HUES64 (cell line): ENCODE data around the gene ESRRA.

ENCODE experiments used
- H3K27ac ChIP-seq: 2 replicates; pipeline ENCODE4 v1.7.0; 2013; ENCODE audit warnings: low read depth, low read length, inconsistent platforms
- H3K27me3 ChIP-seq: 2 replicates; pipeline ENCODE4 v1.6.1; 2013; ENCODE audit warnings: mild to moderate bottlenecking, low read length; ENCODE audit not compliant: insufficient read depth
- H3K36me3 ChIP-seq: 2 replicates; pipeline ENCODE4 v1.6.1; 2013; ENCODE audit warnings: mild to moderate bottlenecking, low read length; ENCODE audit not compliant: insufficient read depth
- H3K4me1 ChIP-seq: 2 replicates; pipeline ENCODE4 v1.6.1; 2013; ENCODE audit warnings: mild to moderate bottlenecking, low read length, moderate library complexity; ENCODE audit not compliant: insufficient read depth
- H3K4me3 ChIP-seq: 2 replicates; pipeline ENCODE4 v1.5.1; 2013; ENCODE audit warnings: mild to moderate bottlenecking, low read length, moderate library complexity
- H3K9ac ChIP-seq: 2 replicates; pipeline ENCODE4 v1.6.1; 2013; ENCODE audit warnings: mild to moderate bottlenecking, low read depth, low read length
- H3K9me3 ChIP-seq: 2 replicates; pipeline ENCODE4 v1.6.1; 2013; ENCODE audit warnings: low read depth, low read length; ENCODE audit not compliant: insufficient read depth
- WGBS: fragments of 150-250, 120-280 bp; methylation state at CpG from one replicate; pipeline ENCODE4 v1.1.7; 2013; ENCODE audit warnings: missing lambda C conversion rate; 5-methylcytosine and 5-hydroxymethylcytosine counted together

ESRRA gene

DNA sequence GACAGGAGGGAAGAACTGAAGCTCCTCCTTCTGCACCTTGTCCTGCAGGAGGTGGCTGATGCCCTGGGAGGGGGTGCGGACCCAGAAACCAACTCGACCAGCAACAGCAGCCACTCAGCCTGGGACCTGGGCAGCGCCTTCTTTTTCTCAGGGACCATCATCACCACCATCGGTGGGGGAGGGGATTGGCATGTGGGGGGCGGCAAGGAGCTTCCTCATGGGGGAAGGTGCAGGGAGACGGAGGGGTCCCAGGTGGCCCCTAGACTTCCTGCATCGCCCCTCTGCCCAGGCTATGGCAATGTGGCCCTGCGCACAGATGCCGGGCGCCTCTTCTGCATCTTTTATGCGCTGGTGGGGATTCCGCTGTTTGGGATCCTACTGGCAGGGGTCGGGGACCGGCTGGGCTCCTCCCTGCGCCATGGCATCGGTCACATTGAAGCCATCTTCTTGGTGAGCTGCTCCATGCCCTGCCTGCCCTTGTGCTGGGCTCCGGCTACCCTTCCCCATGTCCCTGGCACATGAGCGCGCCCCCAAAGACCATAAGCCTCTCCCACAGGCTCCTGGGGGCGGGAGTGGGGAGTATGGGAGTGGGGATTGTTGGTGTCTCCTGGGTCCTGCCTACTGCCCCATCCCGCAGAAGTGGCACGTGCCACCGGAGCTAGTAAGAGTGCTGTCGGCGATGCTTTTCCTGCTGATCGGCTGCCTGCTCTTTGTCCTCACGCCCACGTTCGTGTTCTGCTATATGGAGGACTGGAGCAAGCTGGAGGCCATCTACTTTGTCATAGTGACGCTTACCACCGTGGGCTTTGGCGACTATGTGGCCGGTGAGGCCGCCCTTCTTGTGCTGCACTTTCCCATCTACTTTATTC lies 8.3 kb upstream of the ESRRA start:
- WGBS, result 49% methylated on average over 34 of the region's 34 CpGs
- H3K4me3 ChIP-seq, result no peak overlapping the region
- no peaks in the 10 kb centered on the region for H3K4me1 ChIP-seq
- no peak overlapping the region for H3K27ac ChIP-seq
- H3K27me3 ChIP-seq, result peaks cover 100% of the 10 kb centered on the region
- H3K36me3 ChIP-seq, result no peaks in the 10 kb centered on the region
- H3K9me3 ChIP-seq, result no peaks in the 10 kb centered on the region
- H3K9ac ChIP-seq, result no peak overlapping the region

GRCh38 chr11:64297699-64298358 lies 7.5 kb upstream of the ESRRA start:
- Histone ChIP-seq H3K27me3 (peaks cover 92% of the 10 kb centered on the region), H3K36me3 (no peaks in the 10 kb centered on the region), H3K4me3 (no peak overlapping the region), H3K9ac (no peak overlapping the region), H3K9me3 (no peaks in the 10 kb centered on the region), H3K4me1 (no peaks in the 10 kb centered on the region), H3K27ac (no peak overlapping the region)
- 81% methylated on average over 18 of the region's 18 CpGs for WGBS

- WGBS, result 6% methylated on average over 58 of the region's 60 CpGs
- H3K4me3 ChIP-seq, result peak overlapping the region; percentile 45; the same call in 1 of the 2 replicates
- no peak overlapping the region for H3K27ac ChIP-seq
- no peaks in the 10 kb centered on the region for H3K36me3 ChIP-seq
- H3K27me3 ChIP-seq, result peaks cover 78% of the 10 kb centered on the region
- no peaks in the 10 kb centered on the region for H3K9me3 ChIP-seq
- no peaks in the 10 kb centered on the region for H3K4me1 ChIP-seq
- no peak overlapping the region for H3K9ac ChIP-seq
These were observed 6.1 kb upstream of the ESRRA start for GRCh38 chr11:64298966-64299846.

GRCh38 chr11:64299847-64300648 lies 5.3 kb upstream of the ESRRA start, which contains the start of gene CATSPERZ:
CATSPERZ (plus strand) TSS chr11:64300358; CDS start chr11:64300411, 53 bp downstream.
- Histone ChIP-seq H3K27me3 (peaks cover 70% of the 10 kb centered on the region), H3K27ac (no peak within 1 kb of the TSS; the same call in 1 of the 2 replicates), H3K9ac (no peak within 1 kb of the TSS)

DNA sequence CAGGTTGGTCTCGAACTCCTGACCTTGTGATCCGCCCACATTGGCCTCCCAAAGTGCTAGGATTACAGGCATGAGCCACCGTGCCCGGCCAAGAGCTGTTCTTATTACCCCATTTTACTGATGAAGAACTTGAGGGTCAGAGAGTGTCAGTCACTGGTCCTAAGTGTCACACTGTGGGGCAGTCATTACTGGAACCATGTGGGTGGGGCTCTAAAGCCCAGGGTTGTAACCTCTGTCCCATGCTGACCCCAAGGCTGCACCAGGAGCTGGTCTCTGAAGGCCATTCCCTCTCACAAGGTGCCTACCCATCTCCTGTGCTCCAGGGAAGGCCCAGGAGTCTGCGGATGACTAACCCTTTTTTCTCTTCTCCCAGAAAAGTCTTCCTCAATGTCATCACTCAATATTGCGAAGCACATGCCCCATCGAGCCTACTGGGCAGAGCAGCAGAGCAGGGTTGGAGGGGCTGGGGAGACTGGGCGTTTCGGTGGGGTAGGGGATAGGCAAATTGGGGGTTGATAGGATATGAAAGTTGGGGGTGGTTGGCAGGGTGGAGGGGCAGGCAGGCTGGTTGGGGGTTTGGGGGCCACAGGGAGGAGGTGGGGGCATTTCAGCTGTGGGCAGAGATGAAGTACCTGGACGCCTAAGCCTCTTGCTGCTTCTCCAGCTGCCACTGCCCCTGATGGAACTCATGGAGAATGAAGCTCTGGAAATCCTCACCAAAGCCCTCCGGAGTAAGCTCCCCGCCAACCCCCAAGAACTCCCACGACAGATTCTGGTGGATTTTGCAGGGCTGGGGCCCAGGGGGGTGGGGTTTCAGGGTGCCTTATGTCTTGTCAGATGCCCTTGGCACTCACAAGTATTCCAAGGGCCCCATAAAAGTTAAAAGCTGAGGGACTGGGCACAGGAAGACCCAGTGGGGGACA lies 2.0 kb upstream of the ESRRA start:
- H3K36me3 ChIP-seq, result 0 out of 2 replicates have a peak, but pooled peaks cover 4% of the 10 kb centered on the region
- H3K9ac ChIP-seq, result no peak overlapping the region
- peaks cover 37% of the 10 kb centered on the region for H3K27me3 ChIP-seq
- no peaks in the 10 kb centered on the region for H3K9me3 ChIP-seq
- no peak overlapping the region; the same call in 1 of the 2 replicates for H3K27ac ChIP-seq
- H3K4me1 ChIP-seq, result peaks cover 7% of the 10 kb centered on the region; the same call in 1 of the 2 replicates
- no peak overlapping the region for H3K4me3 ChIP-seq
- WGBS, result 85% methylated on average over 13 of the region's 13 CpGs

More at GRCh38 chr11:64299847-64300648, 5.3 kb upstream of the ESRRA start, which contains the start of gene CATSPERZ:
- Histone ChIP-seq H3K9me3 (no peaks in the 10 kb centered on the region), H3K36me3 (no peaks in the 10 kb centered on the region), H3K4me1 (no peaks in the 10 kb centered on the region), H3K4me3 (peak within 1 kb of the TSS; percentile 45)
- WGBS, result 10% methylated on average over 54 of the region's 54 CpGs

DNA sequence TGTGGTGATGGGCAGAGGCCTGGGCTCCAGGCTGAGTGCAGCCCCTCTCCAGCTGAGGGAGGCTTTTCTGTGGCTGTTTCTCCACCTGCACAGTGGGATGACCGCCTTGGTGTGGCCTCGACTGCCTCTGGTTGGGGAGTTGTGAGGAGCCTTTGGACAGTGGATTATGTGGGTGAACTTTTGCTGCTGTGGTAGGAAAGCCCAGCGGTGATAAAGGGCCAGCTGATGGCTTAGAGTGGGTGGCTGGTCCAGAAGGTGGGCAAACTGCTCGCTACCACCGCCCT lies 1.4 kb upstream of the ESRRA start:
- WGBS, result 53% methylated on average over 5 of the region's 5 CpGs
- Histone ChIP-seq H3K4me3 (peak overlapping the region; percentile 70), H3K9ac (no peak overlapping the region)

GRCh38 chr11:64304316-64305072 lies 830 bp upstream of the ESRRA start:
- WGBS, result under 1% methylated on average over 46 of the region's 46 CpGs

More for the DNA sequence above, 1.4 kb upstream of the ESRRA start:
- Histone ChIP-seq H3K36me3 (0 out of 2 replicates have a peak, but pooled peaks cover 4% of the 10 kb centered on the region), H3K27ac (no peak overlapping the region; the same call in 1 of the 2 replicates), H3K27me3 (peaks cover 31% of the 10 kb centered on the region), H3K4me1 (peaks cover 7% of the 10 kb centered on the region; the same call in 1 of the 2 replicates), H3K9me3 (no peaks in the 10 kb centered on the region)

DNA sequence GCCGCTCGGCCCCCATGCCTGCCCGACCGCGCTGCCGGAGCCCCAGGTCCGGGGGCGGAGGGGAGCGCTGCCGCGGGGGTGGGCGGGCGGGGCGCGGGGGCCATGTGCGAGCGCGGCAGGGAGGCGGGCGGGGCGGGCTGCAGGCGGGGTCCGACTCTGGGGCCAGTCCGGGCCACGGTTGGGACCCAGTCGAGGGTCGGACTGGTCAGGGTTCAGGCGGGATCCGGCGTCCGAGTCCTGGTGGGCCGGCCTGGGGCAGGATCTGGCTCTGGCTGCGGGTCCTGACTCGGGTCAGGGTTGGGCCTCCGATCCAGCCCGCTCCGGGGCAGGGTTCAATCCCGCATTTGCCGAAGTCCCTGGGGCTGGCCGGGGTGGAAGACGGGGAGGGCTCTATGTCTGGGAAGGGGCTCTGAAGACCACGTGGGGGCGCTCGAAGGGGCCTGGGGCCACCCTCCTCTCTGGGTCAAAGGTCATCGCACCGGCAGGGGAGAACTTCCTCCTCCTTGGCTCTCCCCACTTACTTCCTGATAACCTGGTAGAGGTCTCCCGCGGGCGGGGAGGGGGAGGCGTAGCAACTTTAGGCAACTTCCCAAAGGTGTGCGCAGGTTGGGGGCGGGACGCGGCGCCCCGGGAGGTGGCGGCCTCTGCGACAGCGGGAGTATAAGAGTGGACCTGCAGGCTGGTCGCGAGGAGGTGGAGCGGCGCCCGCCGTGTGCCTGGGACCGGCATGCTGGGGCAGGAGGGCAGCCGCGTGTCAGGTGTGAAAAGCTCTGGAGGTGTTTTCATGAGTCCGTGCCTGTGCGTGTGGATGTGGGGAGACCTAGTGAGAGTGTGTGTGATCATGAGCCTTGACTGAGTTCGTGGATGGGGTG lies 603 bp downstream of the ESRRA start:
- under 1% methylated on average over 71 of the region's 71 CpGs for WGBS
- peaks cover 7% of the 10 kb centered on the region; the same call in 1 of the 2 replicates for H3K4me1 ChIP-seq

More at GRCh38 chr11:64304316-64305072, 830 bp upstream of the ESRRA start:
- peak overlapping the region; percentile 93 for H3K9ac ChIP-seq
- 0 out of 2 replicates have a peak, but pooled peaks cover 4% of the 10 kb centered on the region for H3K36me3 ChIP-seq
- H3K27ac ChIP-seq, result peak overlapping the region; percentile 98
- peaks cover 26% of the 10 kb centered on the region for H3K27me3 ChIP-seq
- H3K4me3 ChIP-seq, result peak overlapping the region; percentile 70
- H3K4me1 ChIP-seq, result peaks cover 7% of the 10 kb centered on the region; the same call in 1 of the 2 replicates
- H3K9me3 ChIP-seq, result no peaks in the 10 kb centered on the region

More for the DNA sequence above, 603 bp downstream of the ESRRA start:
- H3K27me3 ChIP-seq, result peaks cover 11% of the 10 kb centered on the region
- peaks cover 6% of the 10 kb centered on the region; the same call in 1 of the 2 replicates for H3K36me3 ChIP-seq
- H3K9me3 ChIP-seq, result no peaks in the 10 kb centered on the region
- H3K27ac ChIP-seq, result peak overlapping the region; percentile 85; the same call in 1 of the 2 replicates
- H3K9ac ChIP-seq, result peak overlapping the region; percentile 75
- peak overlapping the region; percentile 80 for H3K4me3 ChIP-seq
